GM21825 (cell line): ENCODE data around the gene EPHA5.

Source experiments
- ATAC-seq: cut with Tn5 transposase; IDR thresholded peaks from one replicate; pipeline ENCODE4 v1.9.1; 2021; ENCODE audit warnings: mild to moderate bottlenecking, moderate library complexity; ENCODE audit not compliant: unreplicated experiment

The EPHA5 gene

DNA sequence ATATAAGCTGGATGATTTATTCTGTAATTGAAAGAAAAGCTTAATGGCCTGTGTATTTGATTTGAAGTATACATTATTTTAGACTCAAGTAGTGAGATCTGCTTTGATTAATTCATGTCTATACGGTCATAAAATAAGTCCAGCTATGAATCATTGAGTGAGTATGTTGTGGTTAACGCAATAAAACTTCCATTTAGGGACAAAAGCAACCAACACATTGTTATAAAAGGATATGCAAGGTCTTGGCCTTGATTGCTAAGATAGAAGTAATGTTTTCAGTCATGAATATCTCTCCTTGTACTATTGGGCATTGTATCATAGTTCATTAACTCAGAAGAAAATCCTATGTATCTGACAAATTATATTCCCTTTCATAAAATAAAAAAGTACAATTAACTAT lies 162.1 kb downstream of the EPHA5 start:
- ATAC-seq: no peak

DNA sequence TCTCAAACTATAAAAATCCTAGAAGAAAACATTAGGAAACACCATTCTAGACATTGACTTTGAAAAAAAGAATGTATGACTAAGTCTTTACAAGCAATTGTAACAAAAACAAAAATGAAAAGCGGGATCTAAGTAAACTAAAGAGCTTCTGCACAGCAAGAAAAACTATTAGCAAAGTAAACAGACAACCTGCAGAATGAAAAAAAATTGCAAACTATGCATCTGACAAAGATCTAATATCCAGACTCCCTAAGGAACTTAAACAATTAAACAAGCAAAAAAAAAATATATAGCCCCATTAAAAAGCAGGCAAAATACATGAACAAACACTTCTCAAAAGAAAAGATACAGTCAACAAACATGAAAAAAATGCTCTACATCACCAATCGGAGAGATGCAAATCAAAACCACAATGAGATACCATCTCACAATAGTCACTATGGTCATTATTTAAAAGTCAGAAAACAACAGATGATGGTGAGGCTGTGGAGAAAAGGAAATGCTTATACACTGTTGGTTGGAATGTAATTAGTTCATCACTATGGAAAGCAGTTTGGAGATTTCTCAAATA lies 168.1 kb downstream of the EPHA5 start:
- no peak for ATAC-seq

DNA sequence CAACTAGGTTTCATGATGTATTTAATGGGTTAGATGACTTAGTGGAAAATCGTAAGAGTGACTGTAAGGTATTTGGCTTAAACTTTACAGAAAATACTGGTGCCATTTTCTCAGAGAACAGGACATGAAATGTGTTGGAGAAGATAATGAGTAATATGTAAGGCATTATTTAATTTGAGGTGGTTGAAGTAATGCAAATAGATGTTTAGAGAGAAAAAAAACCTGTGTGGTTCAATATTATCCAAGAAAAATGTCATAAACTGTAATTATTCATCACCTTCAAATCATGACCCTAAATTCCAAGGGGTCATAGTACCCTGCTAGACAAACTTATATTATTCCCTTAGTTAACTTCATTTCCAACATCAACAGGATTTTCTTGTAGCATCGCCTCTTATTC lies 171.7 kb downstream of the EPHA5 start:
- no peak for ATAC-seq

DNA sequence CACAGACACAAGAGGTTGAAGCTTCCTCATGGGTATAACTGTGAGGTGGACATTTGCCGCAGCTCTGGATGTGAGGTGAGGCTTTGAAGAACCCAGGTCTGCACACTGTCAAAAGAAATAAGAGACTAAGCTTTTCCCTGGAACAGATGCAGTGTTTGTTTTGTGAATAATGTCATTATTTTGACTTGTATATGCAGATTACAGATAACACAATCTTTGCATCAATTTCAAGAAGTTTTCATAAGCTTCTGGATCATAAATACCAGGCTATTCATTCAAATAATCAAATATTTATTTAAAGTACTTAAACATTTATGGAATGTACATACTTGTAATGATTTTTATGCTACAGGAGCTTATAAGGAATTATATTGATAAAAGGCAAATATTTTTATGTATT lies 174.8 kb downstream of the EPHA5 start:
- ATAC-seq: no peak

DNA sequence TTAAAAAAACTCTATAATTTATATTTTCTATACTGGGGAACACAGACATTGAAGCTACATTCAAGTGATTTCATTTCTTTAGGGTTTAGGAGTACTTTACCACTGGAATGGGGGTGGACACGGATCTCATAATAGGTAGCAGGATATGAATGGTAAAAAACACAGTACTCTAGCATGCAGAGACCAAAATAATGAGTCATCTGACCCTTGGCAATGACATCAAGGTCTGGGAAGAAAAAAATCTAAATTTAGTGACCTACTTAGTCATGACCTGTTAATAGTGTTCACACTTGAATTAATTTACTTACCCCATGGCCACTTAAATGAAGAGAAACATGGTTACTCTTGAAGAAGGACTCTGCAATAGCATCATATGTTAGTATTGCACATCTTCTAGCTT lies 187.9 kb downstream of the EPHA5 start:
- no peak for ATAC-seq

DNA sequence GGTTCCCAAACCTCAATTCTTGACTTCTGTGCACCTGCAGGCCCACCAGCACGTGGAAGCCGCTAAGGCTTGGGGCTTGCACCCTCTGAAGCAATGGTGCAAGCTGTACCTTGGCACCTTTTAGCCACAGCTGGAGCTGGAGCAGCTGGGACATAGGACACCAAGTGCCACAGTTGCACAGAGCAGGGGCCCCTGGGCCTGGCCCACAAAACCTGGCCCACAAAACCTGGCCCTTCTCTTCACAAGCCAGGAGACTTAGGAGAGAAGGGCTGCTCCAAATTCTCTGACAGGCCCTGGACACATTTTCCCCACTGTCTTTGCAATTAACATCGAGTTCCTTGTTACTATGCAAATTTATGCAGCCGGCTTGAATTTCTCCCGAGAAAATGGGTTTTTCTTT lies 197.8 kb downstream of the EPHA5 start:
- ATAC-seq: no peak

DNA sequence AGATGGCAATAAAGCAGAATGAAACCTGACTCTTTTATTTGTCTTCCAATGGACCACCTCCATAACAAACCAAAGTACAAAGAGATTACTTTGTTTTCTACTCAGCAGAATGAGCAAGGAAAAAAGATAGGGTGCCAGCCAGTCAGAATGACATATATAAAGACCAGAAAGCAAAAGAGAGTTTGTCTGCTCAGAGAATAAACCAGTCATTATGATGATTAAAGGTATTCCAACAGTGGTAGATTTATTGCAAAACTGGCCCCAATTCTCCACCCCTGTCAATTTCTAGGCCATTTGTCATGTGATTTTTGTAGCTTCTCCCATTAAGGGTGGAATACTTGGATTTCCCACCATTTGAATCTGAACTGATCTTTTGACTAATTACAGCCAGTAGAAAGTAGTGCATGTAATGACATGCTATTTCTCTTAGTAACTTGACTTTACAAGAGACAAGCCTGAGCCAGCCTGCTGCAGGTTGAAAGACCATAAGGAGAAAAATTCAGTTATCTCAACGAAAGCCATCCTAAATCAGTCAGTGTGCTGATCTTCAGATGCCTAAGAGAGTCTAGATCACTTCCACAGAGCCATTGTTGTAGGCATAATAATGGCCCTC lies 203.1 kb downstream of the EPHA5 start:
- no peak for ATAC-seq

DNA sequence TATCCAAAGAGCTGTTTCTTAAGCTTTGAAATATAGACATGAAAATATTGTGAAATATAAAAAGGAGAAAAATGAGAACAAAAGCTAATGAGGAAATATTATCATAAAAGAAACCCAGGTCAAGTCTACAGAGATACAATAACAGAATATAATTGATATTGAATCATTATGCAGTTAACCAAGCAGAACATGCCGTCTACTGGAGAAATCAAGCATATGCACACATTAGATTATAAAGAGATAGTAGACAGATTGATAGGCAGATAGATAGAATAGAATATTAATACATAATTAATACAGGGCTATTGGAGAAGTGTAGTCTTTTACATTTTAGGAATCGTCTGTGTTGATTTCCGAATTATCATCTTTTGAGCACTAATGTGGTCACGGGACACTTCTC lies 208.5 kb downstream of the EPHA5 start:
- no peak for ATAC-seq

DNA sequence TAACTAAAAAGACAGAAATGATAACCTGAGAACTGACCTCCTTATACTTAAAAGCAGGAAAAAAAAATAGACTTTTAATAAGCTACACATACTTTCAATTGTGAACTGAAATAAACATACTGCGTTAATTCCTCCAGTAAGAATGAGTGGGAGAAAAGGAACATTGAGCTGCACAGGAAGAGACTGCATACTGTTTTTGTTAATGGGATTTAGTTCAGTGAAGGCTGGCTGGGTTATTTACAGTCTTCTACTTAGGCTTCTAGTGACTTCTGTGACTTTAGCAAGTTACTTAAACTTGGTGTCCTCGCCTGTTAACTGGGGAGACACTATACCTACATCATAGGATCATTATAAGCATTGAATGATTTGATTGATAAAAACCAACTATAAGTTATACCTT lies 213.3 kb downstream of the EPHA5 start:
- ATAC-seq: no peak

DNA sequence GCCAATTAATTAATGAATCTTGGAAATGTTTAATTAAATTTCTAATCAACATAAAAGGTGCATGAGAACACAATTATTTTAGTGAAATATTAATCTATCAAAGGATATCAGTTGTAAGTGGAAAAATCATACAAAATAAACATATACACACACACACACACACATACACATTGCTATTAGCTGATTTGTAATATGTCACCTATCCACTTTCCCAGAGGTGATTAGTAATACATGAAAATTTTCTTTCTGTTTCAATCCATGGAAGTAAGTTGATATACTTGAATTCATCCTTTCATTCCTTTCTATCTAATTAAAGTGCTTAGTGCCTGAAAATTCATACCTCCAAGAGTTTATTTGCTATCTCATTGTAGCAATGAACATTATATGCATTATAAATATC lies 213.7 kb downstream of the EPHA5 start:
- no peak for ATAC-seq

DNA sequence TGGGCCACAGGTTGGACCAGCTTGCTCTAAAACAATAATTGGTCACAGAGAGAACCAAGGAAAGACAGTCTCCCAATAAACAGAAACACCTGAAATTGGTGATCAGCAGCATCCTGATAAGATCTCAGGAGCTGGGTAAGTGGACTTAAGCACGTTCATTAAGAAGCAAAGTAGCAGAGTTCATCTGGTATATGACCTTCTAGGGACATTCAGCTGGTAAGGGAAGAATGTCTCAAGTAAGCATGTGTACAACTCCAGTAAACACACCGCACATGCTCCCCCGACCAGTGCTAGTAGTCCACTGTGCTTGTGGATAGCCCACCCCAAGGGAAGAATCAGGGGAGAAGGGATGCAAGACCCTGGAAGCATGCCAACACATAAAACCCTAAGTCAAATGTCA lies 216.9 kb downstream of the EPHA5 start:
- ATAC-seq: no peak

DNA sequence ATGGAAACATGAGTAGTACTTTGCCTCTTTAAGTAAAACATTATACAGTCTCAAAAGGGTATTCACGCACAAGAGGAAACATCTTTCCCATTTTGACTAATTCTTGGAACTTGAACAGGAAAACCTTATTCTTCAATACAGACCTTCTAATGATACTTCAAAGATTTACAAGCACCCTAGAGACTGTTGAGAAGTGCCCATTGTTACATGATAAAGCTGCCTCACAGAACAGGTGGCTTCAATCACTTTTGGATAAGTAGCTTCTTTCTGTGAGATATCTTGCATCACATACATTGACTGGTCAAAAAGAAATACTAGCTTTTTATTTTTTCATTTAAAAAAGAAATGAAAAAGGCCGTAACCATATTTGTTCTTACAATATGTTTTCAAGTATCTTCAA lies 219.4 kb downstream of the EPHA5 start:
- ATAC-seq: no peak

DNA sequence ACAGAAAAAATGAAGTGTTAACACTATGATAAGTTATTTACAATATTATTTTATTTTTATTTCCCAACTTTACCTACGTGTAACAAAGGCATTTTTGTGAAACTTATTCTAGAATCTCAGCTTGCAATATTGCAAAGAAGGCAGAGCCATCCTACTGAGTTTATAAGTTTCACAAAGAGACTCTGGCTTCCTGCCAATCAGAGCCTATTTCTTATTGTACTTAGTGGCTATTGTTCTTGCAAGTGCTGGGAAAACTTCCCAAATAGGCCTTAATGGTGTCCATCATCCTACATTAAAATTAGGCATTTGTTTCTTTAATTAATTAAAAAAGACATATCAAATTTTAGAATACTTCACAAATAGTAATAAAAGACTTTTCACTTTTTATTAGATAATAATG lies 233.2 kb downstream of the EPHA5 start:
- no peak for ATAC-seq

DNA sequence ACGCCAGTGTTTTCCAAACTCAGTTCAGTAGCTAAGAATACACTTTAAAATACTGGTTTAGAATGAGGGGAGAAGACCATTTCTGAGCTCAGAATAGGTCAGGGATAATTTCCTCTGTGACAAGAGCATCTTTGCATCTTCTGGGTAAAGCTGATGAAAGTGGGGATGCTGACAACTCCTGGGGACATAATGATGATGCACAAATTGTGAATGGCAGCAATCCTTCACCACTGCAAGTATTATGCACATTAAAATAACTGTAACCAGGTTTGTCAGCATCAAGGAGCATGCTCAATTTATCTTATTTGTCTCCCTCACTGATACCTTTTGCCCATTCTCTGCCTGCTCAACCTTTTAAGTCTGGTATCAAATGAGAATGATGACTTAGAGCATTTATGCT lies 248.2 kb downstream of the EPHA5 start:
- no peak for ATAC-seq

DNA sequence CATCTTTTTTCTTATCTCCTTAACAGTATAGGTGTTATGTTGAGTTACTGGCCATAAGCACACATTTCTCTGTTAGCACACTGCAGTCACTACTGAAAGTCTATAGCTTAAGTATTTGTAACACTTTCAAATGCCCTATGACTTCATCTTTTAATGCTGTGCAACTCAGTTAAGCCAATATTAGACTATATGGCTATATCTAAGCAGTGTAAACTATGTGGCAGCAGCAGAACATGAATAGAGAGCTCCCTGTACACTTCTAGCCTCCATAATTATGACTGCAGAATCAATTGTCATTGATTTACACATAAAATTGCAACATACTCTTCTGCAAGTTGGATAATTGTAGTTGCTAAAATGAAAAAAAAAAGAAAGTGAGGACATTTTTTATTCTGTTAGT lies 250.3 kb downstream of the EPHA5 start:
- no peak for ATAC-seq

DNA sequence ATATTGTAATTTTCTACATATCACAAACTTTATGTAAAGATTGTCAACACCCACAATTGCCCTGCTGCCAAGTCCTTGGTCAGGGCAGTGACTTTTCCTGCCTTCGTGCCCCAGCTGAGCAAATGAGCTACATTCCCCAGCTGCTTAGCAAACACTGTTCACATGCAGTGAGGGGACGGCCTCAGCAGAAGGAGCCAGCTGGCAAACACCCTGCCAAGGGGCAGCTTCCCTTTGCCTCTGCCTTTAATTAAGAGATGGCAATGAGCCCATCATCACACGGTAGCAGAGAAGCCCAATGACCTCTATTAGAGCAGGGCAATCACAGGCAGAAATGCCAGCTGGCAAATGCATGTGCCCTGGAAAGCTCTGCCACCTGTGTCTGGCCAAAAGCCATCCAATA lies 253.4 kb downstream of the EPHA5 start:
- no peak for ATAC-seq

DNA sequence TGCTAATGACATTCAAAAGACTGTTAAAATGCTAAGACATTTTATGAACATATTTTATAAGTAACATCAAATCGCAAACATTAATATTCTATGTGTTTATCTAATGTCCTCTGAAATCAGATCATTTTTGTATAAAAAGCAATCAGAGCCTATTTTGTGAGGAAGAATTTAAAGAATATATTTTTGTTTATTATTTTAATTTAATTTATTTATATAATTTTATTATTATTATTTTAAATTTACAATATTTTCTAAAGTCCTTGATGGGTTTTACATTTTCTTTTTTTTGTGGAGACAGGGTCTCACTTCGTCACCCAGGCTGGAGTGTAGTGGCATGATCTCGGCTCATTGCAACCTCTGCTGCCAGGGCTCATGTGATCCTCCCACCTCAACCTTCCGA lies 262.8 kb downstream of the EPHA5 start:
- ATAC-seq: no peak

DNA sequence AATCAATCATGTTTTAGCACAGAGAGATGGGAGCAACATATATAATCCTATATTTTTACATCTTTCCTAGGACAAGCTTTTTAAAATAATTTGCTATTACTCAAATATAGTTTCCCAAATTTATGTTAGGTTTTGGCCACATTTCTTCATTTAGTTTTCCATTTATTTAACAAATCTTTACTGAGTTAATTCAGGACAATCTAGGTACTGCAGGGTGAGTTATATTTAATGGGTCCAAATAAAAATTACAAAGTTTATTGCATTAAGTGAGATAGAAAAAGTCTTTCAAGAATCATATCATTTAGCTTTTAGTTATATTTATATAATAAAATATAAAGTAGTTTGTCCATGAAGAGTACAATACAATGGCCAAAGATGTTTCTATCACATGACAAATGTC lies 269.2 kb downstream of the EPHA5 start:
- no peak for ATAC-seq

DNA sequence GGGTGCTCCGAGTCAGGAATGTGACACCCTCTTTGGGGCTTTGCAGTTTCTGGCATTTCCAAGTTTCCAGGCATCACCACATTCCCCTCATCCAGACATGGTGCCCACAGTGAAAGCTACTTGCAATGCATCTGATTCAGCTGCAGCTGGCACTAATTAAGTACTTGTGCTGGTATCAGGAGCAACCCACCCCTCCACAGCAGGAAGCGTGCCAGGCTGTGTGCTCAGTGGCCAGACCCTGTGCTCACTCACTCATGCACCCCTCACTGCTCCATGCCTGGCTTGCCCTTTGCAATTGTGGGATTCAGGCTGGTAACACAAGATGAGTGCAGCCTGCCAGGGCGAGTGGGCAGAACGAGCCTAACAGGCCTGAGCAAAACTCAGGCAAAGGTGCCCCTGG lies 271.2 kb downstream of the EPHA5 start:
- no peak for ATAC-seq

DNA sequence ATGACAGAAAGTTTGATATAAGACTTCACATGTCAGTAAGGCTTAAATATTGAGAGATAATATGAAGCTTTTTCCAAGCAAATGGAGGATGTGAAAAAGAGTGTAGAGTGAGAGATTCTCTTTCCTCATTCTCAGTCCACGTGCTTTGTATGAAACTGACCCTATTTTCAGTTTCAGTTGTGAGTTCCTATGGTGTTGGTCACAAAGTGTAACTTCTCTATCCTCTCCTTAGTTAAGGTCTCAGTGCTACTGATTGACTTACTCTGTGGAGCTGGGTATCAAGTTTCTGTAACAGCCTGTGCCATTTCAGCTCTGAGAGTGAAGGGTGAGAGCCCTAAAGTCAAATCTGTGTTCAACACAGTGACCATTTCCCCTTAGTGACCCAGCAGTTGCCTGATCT lies 277.2 kb downstream of the EPHA5 start:
- no peak for ATAC-seq

DNA sequence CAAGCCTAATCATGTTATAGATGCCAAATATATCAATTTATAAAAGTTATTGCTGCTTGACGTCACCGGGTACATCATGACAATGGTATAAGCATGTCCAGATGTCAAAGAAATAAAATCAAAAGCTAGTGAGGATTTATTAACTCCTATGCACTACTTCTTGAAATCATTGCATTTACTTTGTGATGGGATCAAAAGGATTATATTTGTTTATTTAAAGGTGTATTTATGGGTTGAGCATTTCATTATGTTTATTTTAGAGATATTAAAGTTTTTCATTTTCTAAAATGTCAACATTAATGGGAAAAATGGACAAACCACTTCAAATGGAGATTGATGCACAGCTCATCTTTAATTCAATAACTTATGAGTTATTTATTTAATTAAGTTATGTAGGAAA lies 277.8 kb downstream of the EPHA5 start:
- ATAC-seq: no peak

DNA sequence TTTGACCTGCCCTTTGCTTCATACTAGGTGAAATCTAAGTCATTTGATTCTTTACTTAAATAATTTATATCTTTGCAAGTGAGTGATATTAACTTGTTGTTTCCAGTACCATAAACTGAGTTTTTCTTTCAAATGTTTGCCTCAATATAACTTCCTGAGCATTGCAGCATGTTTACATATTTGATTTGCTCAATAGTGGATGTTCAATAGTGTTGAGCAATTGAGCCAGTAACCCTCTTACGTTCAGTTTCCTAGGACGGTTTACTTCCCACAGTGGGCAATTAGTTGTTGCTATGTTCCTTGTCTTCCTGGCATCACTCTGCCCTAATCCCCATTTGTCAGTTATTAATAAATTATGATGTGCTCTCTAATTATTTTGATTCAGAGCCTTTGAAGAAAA lies 278.5 kb downstream of the EPHA5 start:
- ATAC-seq: no peak

DNA sequence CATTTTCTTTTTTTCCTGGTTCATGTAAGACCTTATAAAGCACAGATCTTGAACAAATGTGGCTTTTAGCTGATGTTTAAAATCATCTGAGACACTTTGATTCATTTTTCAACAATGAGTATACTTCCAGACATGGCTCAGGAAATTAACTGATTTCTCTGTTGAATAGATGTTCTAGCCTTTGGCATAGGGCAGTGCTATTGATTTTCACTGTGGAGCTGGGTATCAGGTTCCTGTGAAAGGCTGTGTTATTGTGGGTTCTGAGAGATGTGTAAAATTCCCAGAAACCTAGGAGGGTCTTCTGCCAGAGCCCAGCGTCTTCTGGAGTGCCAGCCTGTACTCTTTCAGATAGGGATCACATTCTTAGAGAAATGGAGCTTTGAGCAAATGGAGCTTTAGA lies 278.9 kb downstream of the EPHA5 start:
- ATAC-seq: no peak
